SIG-M5 treated with dmso at 0.1 percent for 504 hours (cell line): Measurements from ENCODE around the gene EFS.

ENCODE experiments used
- DNase-seq: peaks from one replicate; lab custom pipeline; 2025; ENCODE audit not compliant: unreplicated experiment; lab: John Stamatoyannopoulos, UW

EFS gene

DNA sequence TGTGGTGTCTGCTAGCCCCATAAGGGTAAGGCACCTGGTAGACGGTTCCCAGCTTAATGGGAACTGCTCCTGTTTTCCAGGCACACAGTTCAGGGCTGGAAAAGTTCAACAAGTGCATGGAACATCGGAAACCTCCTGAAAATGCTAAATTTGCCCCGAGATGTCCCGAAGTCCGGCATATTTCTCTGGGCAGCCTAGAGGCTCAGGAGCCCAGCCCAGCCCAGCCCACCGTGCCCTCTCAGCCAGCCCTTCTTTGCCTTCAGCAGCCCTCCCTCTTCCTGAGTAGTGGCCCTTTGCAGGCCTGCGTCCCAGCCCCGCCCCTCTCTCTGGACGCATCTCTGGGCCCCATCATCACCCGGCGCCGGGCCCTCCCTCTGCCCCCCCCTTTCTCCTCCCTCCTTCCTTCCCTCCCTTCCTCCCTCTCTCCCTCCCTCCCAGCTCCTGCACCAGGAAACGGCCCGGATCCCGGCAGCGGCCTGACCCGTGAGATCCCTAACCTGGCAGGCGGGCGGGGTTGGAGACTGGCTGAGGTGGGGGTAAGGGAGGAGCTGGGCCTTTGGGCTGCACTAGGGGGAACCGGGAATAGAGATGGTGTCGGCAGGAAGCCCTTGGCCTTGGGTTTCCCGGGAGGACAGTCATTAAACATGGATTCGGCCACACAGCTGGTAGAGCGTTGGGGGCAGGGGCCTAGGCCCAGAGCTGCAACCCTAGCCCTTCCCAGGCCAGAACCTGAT lies 58.4 kb downstream of the EFS start, which contains the start of gene BCL2L2:
BCL2L2 (plus strand) TSS at position 422 of the 734 bp plus-strand sequence. CDS start 935 bp downstream, outside the sequence.
- peak; percentile 71 for DNase-seq
